ENCODE data around the gene CBR1. TPM values are rescaled to one million over a fixed set of nuclear protein-coding genes. Genes with fewer than 3 reads are reported as not detected.

Gene CBR1
- total RNA-seq, 2 donors from 2014 or later: 174 to 186 TPM

DNA sequence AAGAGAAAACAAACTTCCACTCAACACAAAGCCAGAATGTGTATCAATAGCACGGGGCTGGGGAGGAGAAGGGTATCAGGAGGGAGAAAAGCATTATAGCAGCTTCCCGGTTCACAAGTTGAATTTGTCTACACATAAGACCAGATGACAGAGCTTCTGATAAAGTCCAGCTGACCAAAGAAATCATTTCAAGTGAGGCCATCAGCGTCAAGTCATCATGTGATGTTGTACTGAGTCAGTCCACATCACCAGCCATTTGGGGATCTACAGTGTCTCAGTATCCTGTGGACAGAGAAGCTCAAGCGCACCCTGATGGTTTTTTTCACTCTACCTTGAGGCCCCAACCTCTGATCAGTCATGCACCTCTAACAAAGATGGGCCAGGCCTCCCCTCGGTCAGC, 42.5 kb upstream of the CBR1 start:
- H3K9me3 ChIP-seq: no peaks in the 10 kb centered on the region
- H3K27me3 ChIP-seq (replicated peaks; ENCODE audit: insufficient read depth): no peaks in the 10 kb centered on the region
- H3K4me1 ChIP-seq (ENCODE audit: control insufficient read depth in 1 of 2, low read depth in 2 of 2): no peaks in the 10 kb centered on the region
- ATAC-seq (ENCODE audit: insufficient number of reproducible peaks, low FRiP score, low read depth) (no peak), DNase-seq (ENCODE audit: low spot score) (no peak)
- H3K4me3 ChIP-seq: no peak overlapping the region
- TF ChIP-seq CTCF (IDR thresholded peaks at IDR 0.05): no peak
- no peak overlapping the region for H3K27ac ChIP-seq
- no peaks in the 10 kb centered on the region for H3K36me3 ChIP-seq

DNA sequence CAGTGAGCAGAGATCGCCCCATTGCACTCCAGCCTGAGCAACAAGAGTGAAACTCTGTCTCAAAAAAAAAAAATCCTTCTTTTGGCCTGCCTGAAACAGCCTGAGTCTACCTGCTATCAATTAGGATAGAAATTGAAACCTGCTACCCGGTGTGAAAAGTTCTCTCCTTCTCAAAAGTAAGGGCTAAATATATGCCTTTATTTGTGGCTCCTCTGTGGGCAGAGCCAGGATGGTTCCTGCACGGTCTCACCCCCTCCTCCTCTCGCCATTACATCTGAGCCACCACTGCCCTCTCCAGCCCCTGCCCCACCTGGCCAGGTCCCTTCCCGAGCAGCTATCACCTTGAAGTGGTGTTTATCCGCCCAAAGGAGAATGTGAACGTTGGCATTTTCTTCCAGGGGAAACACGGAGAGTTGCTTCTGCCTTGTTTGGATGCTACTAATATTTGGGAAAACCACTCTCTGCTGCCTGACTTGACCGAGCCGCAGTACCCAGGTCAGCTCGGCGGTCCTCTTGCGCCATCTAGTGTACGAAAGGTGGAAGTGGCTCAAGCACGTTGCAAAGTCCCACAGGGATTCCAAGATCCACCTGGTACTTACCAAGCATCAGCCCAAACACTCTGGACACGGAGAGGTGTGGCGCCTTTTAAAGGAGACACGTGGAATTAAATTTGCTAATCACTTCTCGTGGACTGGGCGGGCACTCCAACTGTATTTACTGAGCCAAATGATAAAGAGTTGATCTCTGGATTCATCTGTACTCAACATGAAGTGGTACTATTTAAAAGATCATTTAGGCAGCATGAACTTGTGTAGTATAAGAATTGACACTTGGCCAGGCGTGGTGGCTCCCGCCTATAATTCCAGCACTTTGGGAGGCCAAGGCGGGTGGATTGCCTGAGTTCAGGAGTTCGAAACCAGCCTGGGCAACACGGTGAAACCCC, 41.4 kb upstream of the CBR1 start:
- no peaks in the 10 kb centered on the region for H3K9me3 ChIP-seq
- H3K36me3 ChIP-seq: no peaks in the 10 kb centered on the region
- DNase-seq (ENCODE audit: low spot score) (peak; percentile 11), ATAC-seq (ENCODE audit: insufficient number of reproducible peaks, low FRiP score, low read depth) (no peak)
- no peak overlapping the region for H3K4me3 ChIP-seq
- H3K27ac ChIP-seq: no peak overlapping the region
- no peaks in the 10 kb centered on the region for H3K4me1 ChIP-seq (ENCODE audit: control insufficient read depth in 1 of 2, low read depth in 2 of 2)
- peak; percentile 90 for TF ChIP-seq CTCF (IDR thresholded peaks at IDR 0.05)
- H3K27me3 ChIP-seq (replicated peaks; ENCODE audit: insufficient read depth): no peaks in the 10 kb centered on the region

DNA sequence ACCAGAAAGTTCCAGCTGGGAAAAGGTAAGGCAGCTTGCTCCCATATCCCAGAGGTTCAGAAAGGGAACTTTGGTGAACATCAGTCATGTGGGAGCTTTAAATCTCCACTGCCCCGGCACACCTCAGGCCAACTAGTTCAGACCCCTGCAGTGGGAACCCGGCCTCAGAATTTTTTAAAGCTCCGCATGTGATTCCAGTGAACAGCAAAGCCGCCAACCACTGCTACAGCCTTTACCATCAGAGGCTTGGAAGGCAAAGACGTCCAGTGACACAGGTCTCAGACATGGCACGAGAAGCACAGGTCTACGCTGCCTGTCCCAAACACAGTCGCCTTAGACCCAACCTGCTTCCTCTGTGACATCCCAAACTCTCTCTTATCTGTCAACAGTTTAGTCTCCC, 40.5 kb upstream of the CBR1 start:
- Histone ChIP-seq H3K27me3 (replicated peaks; ENCODE audit: insufficient read depth) (no peaks in the 10 kb centered on the region), H3K36me3 (no peaks in the 10 kb centered on the region), H3K4me3 (no peak overlapping the region), H3K27ac (no peak overlapping the region), H3K4me1 (ENCODE audit: control insufficient read depth in 1 of 2, low read depth in 2 of 2) (no peaks in the 10 kb centered on the region), H3K9me3 (no peaks in the 10 kb centered on the region)
- no peak for TF ChIP-seq CTCF (IDR thresholded peaks at IDR 0.05)
- ATAC-seq (ENCODE audit: insufficient number of reproducible peaks, low FRiP score, low read depth) (no peak), DNase-seq (ENCODE audit: low spot score) (no peak)

- no peak for ATAC-seq (ENCODE audit: insufficient number of reproducible peaks, low FRiP score, low read depth)
- no peak for DNase-seq (ENCODE audit: low spot score)
- TF ChIP-seq CTCF (IDR thresholded peaks at IDR 0.05): no peak
- Histone ChIP-seq H3K27ac (no peak overlapping the region), H3K27me3 (replicated peaks; ENCODE audit: insufficient read depth) (no peaks in the 10 kb centered on the region), H3K4me3 (no peak overlapping the region), H3K9me3 (no peaks in the 10 kb centered on the region), H3K4me1 (ENCODE audit: control insufficient read depth in 1 of 2, low read depth in 2 of 2) (no peaks in the 10 kb centered on the region), H3K36me3 (peaks cover 7% of the 10 kb centered on the region)
Observed at GRCh38 chr21:36030581-36031189, 39.1 kb upstream of the CBR1 start.

- H3K4me3 ChIP-seq: no peak overlapping the region
- no peaks in the 10 kb centered on the region for H3K4me1 ChIP-seq (ENCODE audit: control insufficient read depth in 1 of 2, low read depth in 2 of 2)
- no peaks in the 10 kb centered on the region for H3K27me3 ChIP-seq (replicated peaks; ENCODE audit: insufficient read depth)
- H3K27ac ChIP-seq: no peak overlapping the region
- TF ChIP-seq CTCF (IDR thresholded peaks at IDR 0.05): no peak
- ATAC-seq (ENCODE audit: insufficient number of reproducible peaks, low FRiP score, low read depth) (no peak), DNase-seq (ENCODE audit: low spot score) (no peak)
- H3K9me3 ChIP-seq: no peaks in the 10 kb centered on the region
- H3K36me3 ChIP-seq: peaks cover 14% of the 10 kb centered on the region
Observed at GRCh38 chr21:36032647-36033406, 37.0 kb upstream of the CBR1 start.
